Retina (tissue), 1 donor: Measurements from ENCODE around the gene ZNF267.
"Not testable (repeated sequence)": the region's sequence is repeated elsewhere in the genome, so short reads cannot be mapped to it uniquely, and the experiment has no call there.

Source experiments
- DNase-seq: peaks from one replicate; pipeline ENCODE4 v3.0.0-alpha.2; 2016

Gene ZNF267

GRCh38 chr16:31873556-31874365 lies at the start of gene ZNF267:
Gene ZNF267 (plus strand): TSS chr16:31873807. CDS start chr16:31873967, 160 bp downstream.
- DNase-seq = peak; percentile 94

- no peak for DNase-seq
Observed at GRCh38 chr16:31833047-31833446, 40.6 kb upstream of the ZNF267 start.

GRCh38 chr16:31836396-31836795 lies 37.2 kb upstream of the ZNF267 start:
- not testable (repeated sequence) for DNase-seq

GRCh38 chr16:31842864-31843263 lies 30.7 kb upstream of the ZNF267 start:
- no peak for DNase-seq

GRCh38 chr16:31848572-31848971 lies 25.0 kb upstream of the ZNF267 start:
- DNase-seq = not testable (repeated sequence)

GRCh38 chr16:31853291-31853690 lies 20.3 kb upstream of the ZNF267 start:
- no peak for DNase-seq

GRCh38 chr16:31860508-31860907 lies 13.1 kb upstream of the ZNF267 start:
- DNase-seq = no peak

GRCh38 chr16:31861455-31861854 lies 12.2 kb upstream of the ZNF267 start:
- DNase-seq = no peak

- no peak for DNase-seq
Observed at GRCh38 chr16:31862761-31863160, 10.8 kb upstream of the ZNF267 start.

- no peak for DNase-seq
Observed at GRCh38 chr16:31868164-31868563, 5.4 kb upstream of the ZNF267 start.

GRCh38 chr16:31868691-31869167 lies 4.9 kb upstream of the ZNF267 start:
- DNase-seq = peak; percentile 68

GRCh38 chr16:31869511-31870201 lies 4.0 kb upstream of the ZNF267 start:
- DNase-seq = no peak

- DNase-seq = no peak
Observed at GRCh38 chr16:31870809-31871208, 2.8 kb upstream of the ZNF267 start.

GRCh38 chr16:31871510-31871909 lies 2.1 kb upstream of the ZNF267 start:
- no peak for DNase-seq

GRCh38 chr16:31872201-31872600 lies 1.4 kb upstream of the ZNF267 start:
- DNase-seq = no peak

- DNase-seq = no peak
Observed at GRCh38 chr16:31874366-31875111, 932 bp downstream of the ZNF267 start.

GRCh38 chr16:31875112-31875803 lies 1.7 kb downstream of the ZNF267 start:
- no peak for DNase-seq

GRCh38 chr16:31875928-31876547 lies 2.4 kb downstream of the ZNF267 start:
- no peak for DNase-seq

GRCh38 chr16:31876951-31877828 lies 3.6 kb downstream of the ZNF267 start:
- DNase-seq = no peak

GRCh38 chr16:31877876-31878642 lies 4.5 kb downstream of the ZNF267 start:
- no peak for DNase-seq
